Bronchial epithelial cell (primary cell): ENCODE results near the gene ST14. TPM values are rescaled to one million over a fixed set of nuclear protein-coding genes. Genes with fewer than 3 reads are reported as not detected.
A peak's percentile ranks its signal among the peaks of the same experiment; 100 is the strongest.
"Not testable (repeated sequence)": the region's sequence is repeated elsewhere in the genome, so short reads cannot be mapped to it uniquely, and the experiment has no call there.

Experiments
- DNase-seq: peaks from one replicate; pipeline ENCODE4 v3.0.0-alpha.2; 2010; ENCODE audit warnings: low read depth
- FAIRE-seq: peaks from 2 replicates; lab custom pipeline; 2011; peaks lifted over from hg19 to GRCh38; lab: Jason Lieb, UNC
- H3K27me3 ChIP-seq: 2 replicates; pipeline ENCODE4 v1.5.1; 2011; ENCODE audit warnings: low read length; ENCODE audit not compliant: control insufficient read depth, insufficient read depth
- H3K36me3 ChIP-seq: 2 replicates; pipeline ENCODE4 v1.5.1; 2011; ENCODE audit warnings: low read length; ENCODE audit not compliant: control insufficient read depth, insufficient read depth
- H3K4me3 ChIP-seq: 2 replicates; pipeline ENCODE4 v1.5.1; 2011; ENCODE audit warnings: mild to moderate bottlenecking, low read depth, low read length, control low read depth
- total RNA-seq: library from RNA; depleted of rRNA; stranded (reverse); fragments of >200 nt; gene quantifications from 2 replicates; pipeline ENCODE4 v1.2.1, GENCODE V29; 2014
- TF ChIP-seq, protein P1 (sequence below): IDR thresholded peaks from 2 replicates; pipeline ENCODE4 v1.5.1; 2011; ENCODE audit warnings: mild to moderate bottlenecking, moderate library complexity, low read length, control low read depth, inconsistent platforms; ENCODE audit not compliant: insufficient read depth, severe bottlenecking

The ST14 gene
- total RNA-seq, 1 donor from 2014 or later, result 79.2 TPM

DNA sequence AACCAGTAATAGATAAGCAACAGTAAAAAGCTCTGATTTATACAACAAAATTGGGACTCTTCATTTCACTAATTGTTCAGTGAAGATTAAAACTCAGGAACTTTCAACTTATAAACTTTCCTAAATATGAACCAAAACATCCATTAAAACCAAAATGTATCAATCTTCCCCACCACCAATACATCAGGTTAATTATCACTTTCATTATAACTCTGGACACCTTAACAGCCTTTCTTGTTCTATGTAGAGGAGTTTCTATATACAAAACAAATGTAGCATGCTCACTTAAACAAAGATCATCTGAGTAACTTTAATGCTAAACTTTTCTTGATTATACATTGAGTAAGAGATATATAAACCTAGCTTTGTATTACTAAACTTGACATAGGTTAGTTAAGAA, 74.7 kb downstream of the ST14 start:
- TF ChIP-seq, protein P1, sequence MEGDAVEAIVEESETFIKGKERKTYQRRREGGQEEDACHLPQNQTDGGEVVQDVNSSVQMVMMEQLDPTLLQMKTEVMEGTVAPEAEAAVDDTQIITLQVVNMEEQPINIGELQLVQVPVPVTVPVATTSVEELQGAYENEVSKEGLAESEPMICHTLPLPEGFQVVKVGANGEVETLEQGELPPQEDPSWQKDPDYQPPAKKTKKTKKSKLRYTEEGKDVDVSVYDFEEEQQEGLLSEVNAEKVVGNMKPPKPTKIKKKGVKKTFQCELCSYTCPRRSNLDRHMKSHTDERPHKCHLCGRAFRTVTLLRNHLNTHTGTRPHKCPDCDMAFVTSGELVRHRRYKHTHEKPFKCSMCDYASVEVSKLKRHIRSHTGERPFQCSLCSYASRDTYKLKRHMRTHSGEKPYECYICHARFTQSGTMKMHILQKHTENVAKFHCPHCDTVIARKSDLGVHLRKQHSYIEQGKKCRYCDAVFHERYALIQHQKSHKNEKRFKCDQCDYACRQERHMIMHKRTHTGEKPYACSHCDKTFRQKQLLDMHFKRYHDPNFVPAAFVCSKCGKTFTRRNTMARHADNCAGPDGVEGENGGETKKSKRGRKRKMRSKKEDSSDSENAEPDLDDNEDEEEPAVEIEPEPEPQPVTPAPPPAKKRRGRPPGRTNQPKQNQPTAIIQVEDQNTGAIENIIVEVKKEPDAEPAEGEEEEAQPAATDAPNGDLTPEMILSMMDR, result no peak
- no peak overlapping the region for H3K4me3 ChIP-seq
- DNase-seq (no peak), FAIRE-seq (no peak)
- H3K27me3 ChIP-seq, result no peaks in the 10 kb centered on the region
- H3K36me3 ChIP-seq, result peaks cover 7% of the 10 kb centered on the region

DNA sequence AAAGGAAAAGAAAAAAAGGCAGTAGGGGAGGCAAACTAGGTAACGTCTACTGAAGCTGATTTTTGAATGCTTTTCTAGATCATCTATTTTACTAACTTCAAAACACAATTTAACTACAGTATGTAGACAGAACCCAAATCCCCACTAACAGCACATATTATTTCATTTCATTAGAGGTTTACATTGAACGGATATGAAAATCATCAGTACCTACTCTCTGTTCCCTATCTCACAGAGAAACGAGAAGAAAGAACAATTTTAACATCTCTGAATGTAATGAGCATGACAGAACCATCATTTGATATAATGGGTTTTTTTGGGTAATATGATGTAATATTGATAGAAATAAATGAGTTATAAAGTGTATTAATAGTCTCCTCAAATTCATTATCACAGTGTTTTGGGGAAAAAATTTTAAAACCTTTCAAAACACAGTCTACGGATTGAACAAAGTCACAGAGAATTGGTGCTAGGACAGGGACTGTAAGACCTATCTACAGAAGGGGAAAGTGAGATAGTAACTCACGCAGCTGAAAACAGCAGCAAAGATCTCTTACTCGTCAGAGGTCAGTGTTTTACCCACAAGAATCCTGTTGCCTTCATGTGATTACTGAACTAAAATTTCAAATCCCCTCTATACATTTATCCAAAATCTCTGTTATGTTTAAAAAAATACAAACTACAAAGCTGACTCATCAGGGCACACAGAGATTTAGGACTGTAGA, 77.9 kb downstream of the ST14 start:
- peaks cover 7% of the 10 kb centered on the region for H3K36me3 ChIP-seq
- DNase-seq (no peak), FAIRE-seq (no peak)
- TF ChIP-seq, protein P1, result no peak
- no peaks in the 10 kb centered on the region for H3K27me3 ChIP-seq
- H3K4me3 ChIP-seq, result no peak overlapping the region

DNA sequence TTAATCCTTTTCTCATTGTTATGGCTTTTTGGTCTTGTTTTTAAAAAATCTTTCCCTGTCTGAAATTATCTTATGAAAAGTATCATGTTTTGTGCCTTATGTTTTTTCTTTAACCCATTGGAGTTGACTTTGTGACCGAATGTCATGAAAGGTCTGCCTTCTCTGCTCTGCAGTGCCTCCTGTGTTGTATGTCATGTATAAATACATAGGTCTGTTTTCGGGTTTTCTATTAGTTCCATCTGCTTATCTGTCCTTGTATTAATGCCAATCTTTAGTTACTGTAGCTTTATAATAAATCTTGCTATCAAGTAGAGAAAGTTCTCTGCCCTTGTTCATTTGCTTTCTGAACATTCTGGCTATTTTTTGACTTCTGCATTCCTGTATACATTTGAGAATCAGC, 82.1 kb downstream of the ST14 start:
- TF ChIP-seq, protein P1, result no peak
- Histone ChIP-seq H3K36me3 (peaks cover 5% of the 10 kb centered on the region), H3K4me3 (no peak overlapping the region), H3K27me3 (no peaks in the 10 kb centered on the region)
- no peak for FAIRE-seq
- no peak for DNase-seq

DNA sequence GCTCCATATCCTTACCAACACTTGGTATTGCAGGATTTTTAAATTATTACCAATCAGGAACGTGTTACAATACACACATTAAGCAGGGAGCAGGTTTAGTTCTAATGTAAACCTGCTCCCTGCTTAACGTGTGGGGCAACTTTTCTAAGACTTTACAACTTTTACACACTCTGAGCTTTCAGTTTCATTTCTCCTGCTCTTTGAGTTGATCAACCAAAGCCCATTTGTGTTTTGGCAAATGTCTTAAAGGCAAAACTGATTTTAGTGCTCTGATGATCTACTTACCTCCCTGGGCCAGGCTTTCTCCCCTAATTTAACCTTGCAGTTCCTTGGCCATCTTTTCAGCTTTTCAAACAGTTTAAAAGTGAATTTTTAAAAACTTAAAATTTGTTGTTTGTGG, 84.2 kb downstream of the ST14 start:
- no peak for DNase-seq
- no peak for FAIRE-seq
- Histone ChIP-seq H3K4me3 (no peak overlapping the region), H3K27me3 (no peaks in the 10 kb centered on the region), H3K36me3 (peaks cover 2% of the 10 kb centered on the region)
- TF ChIP-seq, protein P1, result no peak

DNA sequence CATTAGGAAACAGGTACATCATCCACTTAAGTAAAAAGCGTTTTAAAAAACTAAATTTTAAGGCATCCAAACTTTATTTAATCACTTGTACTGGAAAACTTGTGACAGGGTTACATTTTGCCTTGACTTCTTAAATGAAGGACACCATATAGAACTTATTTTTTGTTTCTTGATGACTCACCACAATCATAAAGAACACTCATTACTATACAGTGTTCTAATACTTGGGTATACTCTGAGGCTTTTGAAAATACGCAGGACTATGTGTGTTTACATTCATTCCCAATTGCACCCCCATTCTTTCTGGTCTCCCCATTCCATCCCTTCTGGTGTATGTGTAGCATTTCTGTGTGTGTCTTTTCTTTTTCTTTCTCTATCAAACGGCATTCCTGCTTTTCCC, 85.3 kb downstream of the ST14 start:
- H3K36me3 ChIP-seq, result no peaks in the 10 kb centered on the region
- no peaks in the 10 kb centered on the region for H3K27me3 ChIP-seq
- TF ChIP-seq, protein P1, result no peak
- FAIRE-seq (no peak), DNase-seq (no peak)
- H3K4me3 ChIP-seq, result no peak overlapping the region

DNA sequence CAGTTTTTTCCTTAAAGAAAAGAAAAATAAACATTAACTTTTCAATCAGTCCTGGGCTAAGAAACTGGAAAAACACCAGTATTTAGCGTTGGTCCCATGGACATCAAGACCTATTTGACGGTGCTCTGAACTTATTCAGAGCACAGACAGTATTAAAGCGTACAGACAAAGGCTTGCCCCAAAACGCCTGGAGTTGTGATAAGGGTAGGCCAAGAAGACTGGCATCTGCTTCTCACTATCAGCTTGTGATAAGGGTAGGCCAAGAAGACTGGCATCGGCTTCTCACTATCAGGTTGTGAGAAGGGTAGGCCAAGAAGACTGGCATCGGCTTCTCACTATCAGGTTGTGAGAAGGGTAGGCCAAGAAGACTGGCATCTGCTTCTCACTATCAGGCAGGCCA, 85.8 kb downstream of the ST14 start:
- not testable (repeated sequence) for H3K36me3 ChIP-seq, DNase-seq, H3K27me3 ChIP-seq, H3K4me3 ChIP-seq
- FAIRE-seq, result peak; percentile 23
